A549 (cell line): Measurements from ENCODE around the gene GRAMD2B.

Experiments
- CBX2 ChIP-seq: fragments of 200-600 bp; sonication (generic); IDR thresholded peaks from 2 replicates; pipeline ENCODE4 v1.6.1; 2016; ENCODE audit warnings: low read depth, mild to moderate bottlenecking, borderline replicate concordance
- CTCF ChIP-seq: fragments of >200 bp; sonication (Bioruptor Twin); formaldehyde crosslinking; IDR thresholded peaks from 3 replicates; pipeline ENCODE4 v1.5.1; 2016
- POLR2A ChIP-seq: IDR thresholded peaks from 2 replicates; pipeline ENCODE4 v1.6.1; 2012; ENCODE audit warnings: mild to moderate bottlenecking, low read length
- TF ChIP-seq, protein P1 (sequence below): fragments of 150-350 bp; IDR thresholded peaks from 2 replicates; pipeline ENCODE4 v1.6.1; 2014; ENCODE audit warnings: low read depth, mild to moderate bottlenecking, low read length

DNA sequence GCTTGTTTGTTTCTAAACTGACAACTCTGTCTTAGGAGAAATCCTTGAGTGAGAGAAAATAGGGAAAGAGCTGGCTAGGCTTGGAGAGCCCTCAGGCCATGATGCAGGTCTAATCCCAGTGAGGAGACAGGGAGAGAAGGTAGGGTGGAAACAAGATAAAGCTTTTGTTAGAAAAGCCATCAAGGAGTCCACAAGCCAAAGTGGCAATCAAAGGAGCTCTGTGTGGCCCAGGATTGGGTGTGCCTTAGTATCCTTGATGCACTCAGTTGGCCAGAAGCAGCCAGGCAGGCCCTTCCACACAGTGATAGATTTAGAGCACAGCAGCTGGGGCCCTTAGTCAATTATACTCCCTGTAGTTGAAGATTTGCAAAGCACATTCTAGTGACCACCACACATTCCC, 97.9 kb downstream of the GRAMD2B start:
- TF ChIP-seq POLR2A (no peak), CTCF (no peak), CBX2 (no peak)
- TF ChIP-seq, protein P1, sequence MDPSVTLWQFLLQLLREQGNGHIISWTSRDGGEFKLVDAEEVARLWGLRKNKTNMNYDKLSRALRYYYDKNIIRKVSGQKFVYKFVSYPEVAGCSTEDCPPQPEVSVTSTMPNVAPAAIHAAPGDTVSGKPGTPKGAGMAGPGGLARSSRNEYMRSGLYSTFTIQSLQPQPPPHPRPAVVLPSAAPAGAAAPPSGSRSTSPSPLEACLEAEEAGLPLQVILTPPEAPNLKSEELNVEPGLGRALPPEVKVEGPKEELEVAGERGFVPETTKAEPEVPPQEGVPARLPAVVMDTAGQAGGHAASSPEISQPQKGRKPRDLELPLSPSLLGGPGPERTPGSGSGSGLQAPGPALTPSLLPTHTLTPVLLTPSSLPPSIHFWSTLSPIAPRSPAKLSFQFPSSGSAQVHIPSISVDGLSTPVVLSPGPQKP = no peak
